Heart left ventricle (tissue), 13 donors: ENCODE data around the gene FCGR3B.
A peak's percentile ranks its signal among the peaks of the same experiment; 100 is the strongest.
"Not testable (repeated sequence)": the region's sequence is repeated elsewhere in the genome, so short reads cannot be mapped to it uniquely, and the experiment has no call there.

ENCODE experiments used
- POLR2A ChIP-seq, 2 donors: fragments of 450-650 bp; IDR thresholded peaks; one replicate each; pipeline ENCODE4 v1.6.1; 2017; ENCODE audit warnings: antibody characterized with exemption in 2 of 2, mild to moderate bottlenecking in 2 of 2, moderate library complexity in 2 of 2
- TF ChIP-seq, protein P1 (sequence below), 12 donors: fragments of 200-600 bp; sonication (generic) in 4 of 12; IDR thresholded peaks; one replicate each; pipeline versions ENCODE4 v1.5.0 to v1.8.0; 2018 to 2022; ENCODE audit warnings: antibody characterized with exemption in 12 of 12, mild to moderate bottlenecking in 5 of 12
- donor health status: ischemic (EF 13 %, LVEDD 7.1; RV severe dilation, severe dysfunction).
- donor health status: DM: no; HTN: yes; CAD: no.
- donor health status: DM: no; HTN: no; CAD: no.
- donor health status: ischemic (EF 25% LVEDD 6.9; RV normal size, moderate dysfunction).
- donor health status: ischemic (EF 25% LVEDD 5.7; RV mildly dilated, moderate dysfunction).
- donor health status: ischemic (EF 35%, LVEDD 5.7; RV mildly dilated, moderate dysfunction).
- donor health status: nonischemic (EF 11% LVEDD 7.7; RV severe dilation, severe dysfunction).
- donor health status: DM: yes; HTN: yes; CAD: no.
- donor health status: PGD.
- donor health status: ischemic (EF 29% LVEDD 5.4; RV normal size, mild dysfunction).
- donor health status: nonischemic (EF 23%, LVEDD 6.1; RV moderate dilation, normal function).

DNA sequence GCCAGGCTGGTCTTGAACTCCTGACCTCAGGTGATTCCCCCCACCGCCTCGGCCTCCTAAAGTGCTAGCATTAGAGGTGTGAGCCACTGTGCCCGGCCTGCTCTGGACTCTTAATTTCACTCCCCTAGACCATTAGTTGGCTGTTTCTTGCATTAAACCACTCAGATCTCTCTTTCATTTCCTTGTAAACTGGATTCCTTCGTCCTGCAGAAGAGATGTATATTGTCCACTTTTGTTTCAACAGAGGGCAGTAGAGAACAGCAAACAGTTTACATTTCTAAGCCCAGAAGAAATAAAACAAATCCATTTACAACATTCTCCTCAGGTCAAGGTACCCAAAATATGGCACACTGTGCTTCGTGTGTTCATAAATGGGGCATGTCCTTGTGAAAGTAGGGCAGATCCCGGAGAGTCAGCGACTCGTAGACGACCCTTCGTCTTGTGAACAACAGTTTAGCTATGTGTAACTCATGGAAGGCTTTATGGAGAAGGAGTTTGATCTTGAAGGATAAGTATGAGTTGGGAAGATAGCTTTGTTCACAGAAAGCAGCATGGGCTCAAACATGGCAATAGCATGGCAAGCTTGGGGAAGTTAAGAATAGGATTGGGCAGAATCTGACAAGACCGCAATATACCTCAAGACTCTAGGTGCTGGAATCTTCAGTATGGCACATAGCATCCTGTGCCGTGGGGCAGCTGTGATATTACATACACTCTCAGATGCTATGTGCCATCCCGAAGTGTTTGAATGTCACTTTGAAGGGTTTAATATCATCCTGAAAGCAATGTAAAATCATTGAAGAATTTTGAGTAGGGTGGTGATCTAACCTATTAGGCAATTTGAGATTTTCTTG is 16.8 kb upstream of the FCGR3B start:
- TF ChIP-seq, protein P1, sequence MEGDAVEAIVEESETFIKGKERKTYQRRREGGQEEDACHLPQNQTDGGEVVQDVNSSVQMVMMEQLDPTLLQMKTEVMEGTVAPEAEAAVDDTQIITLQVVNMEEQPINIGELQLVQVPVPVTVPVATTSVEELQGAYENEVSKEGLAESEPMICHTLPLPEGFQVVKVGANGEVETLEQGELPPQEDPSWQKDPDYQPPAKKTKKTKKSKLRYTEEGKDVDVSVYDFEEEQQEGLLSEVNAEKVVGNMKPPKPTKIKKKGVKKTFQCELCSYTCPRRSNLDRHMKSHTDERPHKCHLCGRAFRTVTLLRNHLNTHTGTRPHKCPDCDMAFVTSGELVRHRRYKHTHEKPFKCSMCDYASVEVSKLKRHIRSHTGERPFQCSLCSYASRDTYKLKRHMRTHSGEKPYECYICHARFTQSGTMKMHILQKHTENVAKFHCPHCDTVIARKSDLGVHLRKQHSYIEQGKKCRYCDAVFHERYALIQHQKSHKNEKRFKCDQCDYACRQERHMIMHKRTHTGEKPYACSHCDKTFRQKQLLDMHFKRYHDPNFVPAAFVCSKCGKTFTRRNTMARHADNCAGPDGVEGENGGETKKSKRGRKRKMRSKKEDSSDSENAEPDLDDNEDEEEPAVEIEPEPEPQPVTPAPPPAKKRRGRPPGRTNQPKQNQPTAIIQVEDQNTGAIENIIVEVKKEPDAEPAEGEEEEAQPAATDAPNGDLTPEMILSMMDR (IDR thresholded peaks at IDR 0.05), result peak; percentile 27 to 63 (median 40)
- TF ChIP-seq POLR2A (IDR thresholded peaks at IDR 0.05), result not testable (repeated sequence)
